GM23338 (cell line): ENCODE measurements around the gene TNFRSF12A. TPM values are rescaled to one million over a fixed set of nuclear protein-coding genes. Genes with fewer than 3 reads are reported as not detected.
A peak's percentile ranks its signal among the peaks of the same experiment; 100 is the strongest.

Experiments
- ATAC-seq: fragments of 200-7000 bp; cut with Tn5 transposase; 3 replicates; pipeline ENCODE4 v1.9.1; 2020
- DNase-seq: peaks from one replicate; pipeline ENCODE4 v3.0.0-alpha.2; 2015; ENCODE audit warnings: low spot score
- H2AFZ ChIP-seq: fragments of 200-600 bp; sonication (generic); 2 replicates; pipeline ENCODE4 v1.8.0; 2016; ENCODE audit warnings: antibody characterized with exemption, mild to moderate bottlenecking, moderate library complexity
- H3F3A ChIP-seq: fragments of 200-600 bp; sonication (generic); replicated peaks from 2 replicates; pipeline ENCODE4 v1.8.0; 2017; ENCODE audit warnings: antibody characterized with exemption, mixed run types, low read depth
- H3K27ac ChIP-seq: fragments of 200-600 bp; sonication (generic); 2 replicates; pipeline ENCODE4 v1.6.1; 2016; ENCODE audit warnings: low read depth
- H3K27me3 ChIP-seq: fragments of 200-600 bp; sonication (generic); 2 replicates; pipeline ENCODE4 v1.8.0; 2016; ENCODE audit warnings: mild to moderate bottlenecking, mixed run types, moderate library complexity; ENCODE audit not compliant: insufficient read depth
- H3K36me3 ChIP-seq: fragments of 200-600 bp; sonication (generic); 2 replicates; pipeline ENCODE4 v1.8.0; 2016; ENCODE audit warnings: mild to moderate bottlenecking; ENCODE audit not compliant: insufficient read depth
- H3K4me1 ChIP-seq: fragments of 200-600 bp; sonication (generic); 2 replicates; pipeline ENCODE4 v1.8.0; 2016; ENCODE audit warnings: mild to moderate bottlenecking, moderate library complexity; ENCODE audit not compliant: insufficient read depth
- H3K4me2 ChIP-seq: fragments of 200-600 bp; sonication (generic); 2 replicates; pipeline ENCODE4 v1.7.1; 2017; ENCODE audit warnings: mixed run types
- H3K4me3 ChIP-seq: fragments of 200-600 bp; sonication (generic); 2 replicates; pipeline ENCODE4 v1.6.1; 2016; ENCODE audit warnings: mixed run types
- H3K79me2 ChIP-seq: fragments of 200-600 bp; sonication (generic); replicated peaks from 2 replicates; pipeline ENCODE4 v1.8.0; 2017; ENCODE audit warnings: mild to moderate bottlenecking; ENCODE audit not compliant: insufficient read depth
- H3K9me2 ChIP-seq: fragments of 200-600 bp; sonication (generic); 2 replicates; pipeline ENCODE4 v1.8.0; 2017; ENCODE audit not compliant: insufficient read depth
- H4K20me1 ChIP-seq: fragments of 200-600 bp; sonication (generic); replicated peaks from 2 replicates; pipeline ENCODE4 v1.8.0; 2017; ENCODE audit warnings: mild to moderate bottlenecking; ENCODE audit not compliant: insufficient read depth
- H3K27ac Mint-ChIP-seq: 2 replicates; pipeline ENCODE4 v1.8.0; 2020; ENCODE audit warnings: inconsistent platforms, mild to moderate bottlenecking, moderate library complexity, mixed read lengths
- H3K27me3 Mint-ChIP-seq: 3 replicates; pipeline ENCODE4 v1.8.0; 2022; ENCODE audit warnings: low read depth, mild to moderate bottlenecking, moderate library complexity, mixed read lengths, inconsistent platforms; ENCODE audit not compliant: insufficient read depth, poor library complexity
- H3K36me3 Mint-ChIP-seq: 3 replicates; pipeline ENCODE4 v1.8.0; 2021; ENCODE audit warnings: low read depth, mild to moderate bottlenecking, inconsistent platforms, moderate library complexity, mixed read lengths
- H3K4me1 Mint-ChIP-seq: 3 replicates; pipeline ENCODE4 v1.8.0; 2020; ENCODE audit warnings: mild to moderate bottlenecking, inconsistent platforms, mixed read lengths
- H3K4me3 Mint-ChIP-seq: 3 replicates; pipeline ENCODE4 v1.8.0; 2021; ENCODE audit warnings: moderate library complexity, mild to moderate bottlenecking, inconsistent platforms, mixed read lengths
- H3K9me3 Mint-ChIP-seq: 3 replicates; pipeline ENCODE4 v1.8.0; 2020; ENCODE audit warnings: moderate library complexity, mild to moderate bottlenecking, inconsistent platforms, mixed read lengths
- CREB1 ChIP-seq: fragments of 250-450 bp; sonication (Bioruptor Pico); IDR thresholded peaks from 2 replicates; pipeline ENCODE4 v1.5.0; 2020; ENCODE audit warnings: low read depth, mild to moderate bottlenecking, moderate library complexity
- CTCF ChIP-seq, 2 experiments: fragments of 200-600 bp in 1 of 2; sonication (generic) in 1 of 2; conservative IDR thresholded peaks; 2 replicates each; pipeline versions ENCODE4 v1.5.1 to v1.6.1; 2016 to 2017; ENCODE audit warnings: antibody characterized with exemption in 2 of 2, low read depth in 2 of 2, mild to moderate bottlenecking in 2 of 2, moderate library complexity in 1 of 2
- POLR2AphosphoS5 ChIP-seq: IDR thresholded peaks from 2 replicates; pipeline ENCODE4 v1.6.1; 2016; ENCODE audit warnings: antibody characterized with exemption, low read depth
- ZNF331 ChIP-seq: fragments of 250-450 bp; sonication (Bioruptor Pico); IDR thresholded peaks from 2 replicates; pipeline ENCODE4 v1.5.0; 2020; ENCODE audit warnings: low read depth, mild to moderate bottlenecking, moderate library complexity
- polyA plus RNA-seq: library from polyadenylated mRNA; unstranded; fragments of >200 nt; fragmentation: Nextera tagmentation; extraction: Ambion mirVana; gene quantifications from 2 replicates; pipeline ENCODE4 v1.2.1, GENCODE V29; 2016
- total RNA-seq: library from RNA; depleted of rRNA; stranded (reverse); fragments of >200 nt; shearing (Covaris generic); gene quantifications from 2 replicates; pipeline ENCODE4 v1.2.3, GENCODE V29; 2014

The TNFRSF12A gene
- total and polyA plus RNA-seq, 2 experiments from 2014 or later, result 78.0 to 152 TPM

- H3K9me3 Mint-ChIP-seq, result peaks cover 7% of the 10 kb centered on the region; the same call in 2 of the 3 replicates
- ATAC-seq, result peak; percentile 7
- Histone ChIP-seq H3K4me2 (peak overlapping the region; percentile 97), H3K27me3 (no peaks in the 10 kb centered on the region; the same call in 1 of the 2 replicates), H3K79me2 (peaks cover 38% of the 10 kb centered on the region), H3K9me2 (no peaks in the 10 kb centered on the region), H3F3A (peaks cover 56% of the 10 kb centered on the region), H3K27ac (peak overlapping the region; percentile 99), H3K36me3 (no peaks in the 10 kb centered on the region), H2AFZ (no peak overlapping the region), H3K4me1 (peaks cover 42% of the 10 kb centered on the region), H4K20me1 (peaks cover 35% of the 10 kb centered on the region), H3K4me3 (peak overlapping the region; percentile 85)
- peaks cover 49% of the 10 kb centered on the region for H3K27me3 Mint-ChIP-seq
- H3K4me3 Mint-ChIP-seq, result peak overlapping the region; percentile 96
- DNase-seq, result peak; percentile 95
- H3K4me1 Mint-ChIP-seq, result peaks cover 34% of the 10 kb centered on the region
- H3K27ac Mint-ChIP-seq, result peak overlapping the region; percentile 98
- TF ChIP-seq CTCF (conservative IDR thresholded peaks at IDR 0.05; ENCODE audit: low read depth in 2 of 2) (no peak), CREB1 (CRISPR knock-in tag) (0 out of 2 replicates have a peak, but pooled peaks have one; percentile 2), POLR2AphosphoS5 (peak; percentile 59; the same call in 1 of the 2 replicates)
- peaks cover 39% of the 10 kb centered on the region for H3K36me3 Mint-ChIP-seq
Measured at GRCh38 chr16:3020604-3021448, 658 bp downstream of the TNFRSF12A start.

DNA sequence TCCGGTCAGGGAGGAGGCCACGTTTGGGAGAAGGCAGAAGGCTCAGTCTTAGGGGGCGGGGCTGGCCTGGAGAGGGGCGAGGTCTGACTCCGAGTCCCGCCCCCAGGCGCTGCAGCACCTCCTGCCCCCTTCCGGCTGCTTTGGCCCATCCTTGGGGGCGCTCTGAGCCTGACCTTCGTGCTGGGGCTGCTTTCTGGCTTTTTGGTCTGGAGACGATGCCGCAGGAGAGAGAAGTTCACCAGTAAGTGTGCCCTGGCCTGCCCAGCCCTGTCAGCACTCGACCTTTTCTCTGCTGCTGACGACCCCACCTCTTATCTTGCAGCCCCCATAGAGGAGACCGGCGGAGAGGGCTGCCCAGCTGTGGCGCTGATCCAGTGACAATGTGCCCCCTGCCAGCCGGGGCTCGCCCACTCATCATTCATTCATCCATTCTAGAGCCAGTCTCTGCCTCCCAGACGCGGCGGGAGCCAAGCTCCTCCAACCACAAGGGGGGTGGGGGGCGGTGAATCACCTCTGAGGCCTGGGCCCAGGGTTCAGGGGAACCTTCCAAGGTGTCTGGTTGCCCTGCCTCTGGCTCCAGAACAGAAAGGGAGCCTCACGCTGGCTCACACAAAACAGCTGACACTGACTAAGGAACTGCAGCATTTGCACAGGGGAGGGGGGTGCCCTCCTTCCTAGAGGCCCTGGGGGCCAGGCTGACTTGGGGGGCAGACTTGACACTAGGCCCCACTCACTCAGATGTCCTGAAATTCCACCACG, 1.5 kb downstream of the TNFRSF12A start:
- Mint-ChIP-seq H3K9me3 (peaks cover 5% of the 10 kb centered on the region; the same call in 2 of the 3 replicates), H3K36me3 (peaks cover 40% of the 10 kb centered on the region), H3K27me3 (peaks cover 46% of the 10 kb centered on the region), H3K27ac (peak overlapping the region; percentile 98), H3K4me3 (peak overlapping the region; percentile 96), H3K4me1 (peaks cover 30% of the 10 kb centered on the region)
- H2AFZ ChIP-seq, result no peak overlapping the region
- peak overlapping the region; percentile 99 for H3K27ac ChIP-seq
- H3K36me3 ChIP-seq, result no peaks in the 10 kb centered on the region
- DNase-seq (peak; percentile 97), ATAC-seq (peak; percentile 27)
- no peaks in the 10 kb centered on the region for H3K9me2 ChIP-seq
- H3F3A ChIP-seq, result peaks cover 54% of the 10 kb centered on the region
- peak; percentile 54 to 72 for TF ChIP-seq CTCF (conservative IDR thresholded peaks at IDR 0.05; ENCODE audit: low read depth in 2 of 2)
- no peak for TF ChIP-seq ZNF331
- H4K20me1 ChIP-seq, result peaks cover 27% of the 10 kb centered on the region
- H3K79me2 ChIP-seq, result peaks cover 30% of the 10 kb centered on the region
- H3K4me1 ChIP-seq, result peaks cover 36% of the 10 kb centered on the region
- peak overlapping the region; percentile 97 for H3K4me2 ChIP-seq
- H3K4me3 ChIP-seq, result peak overlapping the region; percentile 85
- no peaks in the 10 kb centered on the region; the same call in 1 of the 2 replicates for H3K27me3 ChIP-seq
